Mucosa of descending colon (tissue), 3 donors: ENCODE results near the gene GFPT2. TPM values are rescaled to one million over a fixed set of nuclear protein-coding genes. Genes with fewer than 3 reads are reported as not detected.

ENCODE experiments used
- ATAC-seq: fragments of 200-7000 bp; cut with Tn5 transposase; one replicate; pipeline ENCODE4 v1.9.1; 2020; ENCODE audit warnings: mild to moderate bottlenecking, moderate library complexity
- DNase-seq, 3 donors: peaks; one replicate each; pipeline ENCODE4 v3.0.0-alpha.2; 2020
- H3K36me3 ChIP-seq: fragments of 200-600 bp; one replicate; pipeline ENCODE4 v1.8.0; 2021; ENCODE audit warnings: low read depth, mild to moderate bottlenecking
- H3K4me1 ChIP-seq: fragments of 200-600 bp; one replicate; pipeline ENCODE4 v1.8.0; 2021; ENCODE audit warnings: low read depth, mild to moderate bottlenecking
- H3K4me3 ChIP-seq: fragments of 200-600 bp; one replicate; pipeline ENCODE4 v1.8.0; 2021; ENCODE audit warnings: mild to moderate bottlenecking
- H3K9me3 ChIP-seq: fragments of 200-600 bp; one replicate; pipeline ENCODE4 v1.8.0; 2021; ENCODE audit warnings: mild to moderate bottlenecking
- intact Hi-C, 2 donors: fragments of 100-400 bp; cut with DNase I in 1 of 2; cut with micrococcal nuclease in 1 of 2; formaldehyde crosslinking; loops; one replicate each; pipeline versions ENCODE4 v1.11.0 to v1.11.1; 2022; cut with DNase I, micrococcal nuclease
- long read RNA-seq, 2 donors: library from polyadenylated mRNA; unstranded; transcript quantifications; one replicate each; pipeline ENCODE4 v2.0.0, GENCODE V29; 2019 to 2021
- total RNA-seq, 3 donors: library from RNA; stranded (reverse); fragmentation: NEBNext Ultra II Directional in 2 of 3; extraction: Animal tissue kit (Norgen Biotek cat#: 25700) in 2 of 3; gene quantifications; one replicate each; pipeline versions ENCODE4 v1.2.1 to v1.2.4, GENCODE V29; 2021 to 2023
- TF ChIP-seq, protein P1 (sequence below): fragments of 200-600 bp; IDR thresholded peaks from one replicate; pipeline ENCODE4 v1.8.0; 2022; ENCODE audit warnings: antibody characterized with exemption, mild to moderate bottlenecking
- donor health status: DM: no; HTN: no; CAD: no; lungs with moderate emphysema.
- donor health status: DM: no; HTN: no; CAD: no.
- donor health status: DM: no; HTN: yes; CAD: no.

The GFPT2 gene
- total RNA-seq, result 10 to 100 TPM in 1 of 3 donors, 1 to 10 TPM in 2; 1.3 to 17.4 (median 7.9) TPM
- long read RNA-seq, donor 1, transcript GFPT2-201 (19 exons, 3,093 nt), result major isoform, 30 of 41 reads
- long read RNA-seq, donor 1, partial matches to known transcripts, result 2 of 41 reads
- long read RNA-seq, donor 1, other reads (novel, unspliced or antisense), result 9 of 41 reads
- long read RNA-seq, donor 2, partial matches to known transcripts, result 2 of 7 reads
- long read RNA-seq, donor 2, other reads (novel, unspliced or antisense), result 2 of 7 reads

DNA sequence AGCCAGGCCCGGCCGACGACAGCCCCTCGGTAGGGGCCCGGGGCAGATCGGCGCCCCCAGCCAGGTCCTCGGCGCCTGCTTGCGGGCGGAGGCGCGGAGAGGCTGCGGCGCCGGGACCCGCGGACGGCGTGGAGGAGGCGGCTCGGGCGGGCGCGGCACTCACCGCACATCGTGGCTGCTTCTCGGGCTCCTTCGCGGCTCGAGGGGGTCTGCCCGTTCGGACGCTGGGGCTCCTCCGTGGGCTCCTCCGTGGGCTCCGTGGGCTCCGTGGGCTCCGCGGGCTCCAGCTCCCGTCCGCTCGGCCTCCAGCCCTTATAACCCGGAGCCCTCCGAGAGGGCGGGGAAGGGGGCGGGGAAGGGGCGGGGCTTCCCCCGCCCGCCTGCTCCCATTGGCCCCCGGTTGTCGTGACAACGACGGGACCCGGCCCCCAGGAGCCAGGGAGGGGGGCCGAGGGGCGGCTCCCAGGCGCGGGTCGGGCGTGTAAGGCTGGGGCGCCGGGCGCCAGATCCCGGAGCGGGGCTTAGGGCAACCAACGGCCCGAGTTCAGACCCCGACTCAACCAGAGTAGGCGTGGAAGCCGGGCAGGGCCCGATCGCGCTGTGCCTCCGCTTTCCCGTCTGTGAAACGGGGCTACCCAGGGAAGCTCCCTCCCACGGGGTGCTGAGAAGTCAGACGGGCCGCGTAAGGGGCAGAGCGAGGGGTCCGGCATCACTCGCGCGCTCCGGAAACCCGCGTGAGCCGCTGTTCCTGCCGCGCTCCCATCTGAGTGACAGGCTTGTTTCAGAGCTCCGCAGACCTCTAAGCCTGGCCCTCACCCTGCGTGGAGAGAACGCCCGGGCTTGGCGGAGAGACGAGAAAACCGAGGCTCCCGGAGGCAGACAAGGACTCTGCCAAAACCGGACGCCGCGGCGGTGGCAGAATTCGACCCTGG is at the start of gene GFPT2:
TSS of gene GFPT2 (minus strand) at position 289 of the 932 bp plus-strand sequence. CDS start at position 170, 119 bp downstream.
- intact Hi-C loops, result no loop called here
- Histone ChIP-seq H3K4me3 (peak within 1 kb of the TSS; percentile 12), H3K36me3 (no peaks in the 10 kb centered on the region), H3K4me1 (peaks cover 17% of the 10 kb centered on the region), H3K9me3 (no peaks in the 10 kb centered on the region)
- peak; percentile 92 for ATAC-seq
- TF ChIP-seq, protein P1, sequence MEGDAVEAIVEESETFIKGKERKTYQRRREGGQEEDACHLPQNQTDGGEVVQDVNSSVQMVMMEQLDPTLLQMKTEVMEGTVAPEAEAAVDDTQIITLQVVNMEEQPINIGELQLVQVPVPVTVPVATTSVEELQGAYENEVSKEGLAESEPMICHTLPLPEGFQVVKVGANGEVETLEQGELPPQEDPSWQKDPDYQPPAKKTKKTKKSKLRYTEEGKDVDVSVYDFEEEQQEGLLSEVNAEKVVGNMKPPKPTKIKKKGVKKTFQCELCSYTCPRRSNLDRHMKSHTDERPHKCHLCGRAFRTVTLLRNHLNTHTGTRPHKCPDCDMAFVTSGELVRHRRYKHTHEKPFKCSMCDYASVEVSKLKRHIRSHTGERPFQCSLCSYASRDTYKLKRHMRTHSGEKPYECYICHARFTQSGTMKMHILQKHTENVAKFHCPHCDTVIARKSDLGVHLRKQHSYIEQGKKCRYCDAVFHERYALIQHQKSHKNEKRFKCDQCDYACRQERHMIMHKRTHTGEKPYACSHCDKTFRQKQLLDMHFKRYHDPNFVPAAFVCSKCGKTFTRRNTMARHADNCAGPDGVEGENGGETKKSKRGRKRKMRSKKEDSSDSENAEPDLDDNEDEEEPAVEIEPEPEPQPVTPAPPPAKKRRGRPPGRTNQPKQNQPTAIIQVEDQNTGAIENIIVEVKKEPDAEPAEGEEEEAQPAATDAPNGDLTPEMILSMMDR, result no peak
- peak; percentile 63 to 81 (median 79) for DNase-seq

DNA sequence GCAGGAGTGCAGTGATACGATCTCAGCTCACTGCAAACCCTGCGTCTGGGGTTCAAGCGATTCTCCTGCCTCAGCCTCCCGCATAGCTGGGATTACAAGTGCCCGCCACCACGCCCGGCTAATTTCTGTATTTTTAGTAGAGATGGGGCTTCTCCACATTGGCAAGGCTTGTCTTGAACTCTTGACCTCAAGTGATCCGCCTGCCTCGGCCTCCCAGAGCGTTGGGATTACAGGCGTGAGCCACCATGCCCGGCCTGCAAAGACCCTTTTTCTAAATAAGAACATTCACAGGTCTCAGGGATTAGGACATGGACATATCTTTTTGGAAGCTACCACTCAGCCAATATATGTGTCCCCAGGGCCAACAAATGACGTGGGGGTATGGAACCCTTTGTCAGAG is 49.6 kb upstream of the GFPT2 start:
- TF ChIP-seq, protein P1, result no peak
- Histone ChIP-seq H3K9me3 (no peaks in the 10 kb centered on the region), H3K4me1 (no peaks in the 10 kb centered on the region), H3K4me3 (no peak overlapping the region), H3K36me3 (no peaks in the 10 kb centered on the region)
- no peak for ATAC-seq
- DNase-seq, result no peak
- intact Hi-C loops, result no loop called here

- ATAC-seq (no peak), DNase-seq (no peak)
- TF ChIP-seq, protein P1, result no peak
- Histone ChIP-seq H3K9me3 (no peaks in the 10 kb centered on the region), H3K4me3 (no peak overlapping the region), H3K36me3 (no peaks in the 10 kb centered on the region), H3K4me1 (no peaks in the 10 kb centered on the region)
- intact Hi-C loops, result no loop called here
Observed at GRCh38 chr5:180401229-180401907, 48.2 kb upstream of the GFPT2 start.

GRCh38 chr5:180400416-180400815 is 47.3 kb upstream of the GFPT2 start:
- DNase-seq (no peak), ATAC-seq (no peak)
- Histone ChIP-seq H3K36me3 (no peaks in the 10 kb centered on the region), H3K9me3 (no peaks in the 10 kb centered on the region), H3K4me3 (no peak overlapping the region), H3K4me1 (no peaks in the 10 kb centered on the region)
- intact Hi-C loops, result no loop called here
- TF ChIP-seq, protein P1, result no peak

DNA sequence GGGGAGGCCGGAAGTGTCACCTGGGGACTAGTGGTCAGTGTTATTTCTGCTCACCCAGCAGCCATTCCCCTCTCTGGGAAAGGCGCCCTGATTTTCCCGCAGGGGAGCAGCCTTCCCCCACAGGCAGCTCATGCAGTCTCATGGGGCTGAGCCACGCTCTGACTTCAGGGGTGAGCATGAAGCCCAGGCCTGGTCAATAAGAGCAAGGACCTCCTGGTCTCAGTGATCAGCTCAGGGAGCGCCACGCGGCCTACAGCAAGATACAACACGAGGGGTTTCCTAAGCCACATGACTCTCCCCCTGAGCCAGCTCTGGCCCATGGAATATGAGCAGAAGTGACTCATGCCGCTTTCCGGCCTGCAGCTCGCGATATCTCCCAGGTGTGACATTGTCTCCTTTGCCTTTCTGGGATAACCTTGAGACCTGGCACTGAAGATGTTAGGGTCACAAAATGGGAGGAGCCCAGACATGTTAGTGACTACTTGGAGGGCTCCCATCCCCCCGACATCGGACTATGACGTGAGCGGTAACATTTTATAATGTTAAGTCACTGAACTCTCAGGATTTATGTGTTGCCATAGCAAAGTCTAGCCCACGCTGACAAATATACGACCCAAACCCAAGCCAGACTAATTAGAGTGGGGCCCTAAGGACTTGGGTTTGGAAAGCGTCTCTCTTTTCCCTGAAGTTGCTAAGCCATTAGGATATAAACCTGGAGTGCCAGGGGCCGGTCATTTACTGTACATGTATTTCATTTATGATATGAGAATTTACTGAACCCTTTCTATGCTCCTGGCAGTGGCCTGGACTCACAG is 46.5 kb upstream of the GFPT2 start:
- Histone ChIP-seq H3K36me3 (no peaks in the 10 kb centered on the region), H3K4me1 (no peaks in the 10 kb centered on the region), H3K9me3 (no peaks in the 10 kb centered on the region), H3K4me3 (no peak overlapping the region)
- ATAC-seq (no peak), DNase-seq (no peak)
- TF ChIP-seq, protein P1, result no peak
- intact Hi-C loops, result no loop called here
